Nephron progenitor cell (in vitro differentiated cells): ENCODE data around the gene STH.
A peak's percentile ranks its signal among the peaks of the same experiment; 100 is the strongest.

Source experiments
- DNase-seq: peaks from one replicate; pipeline ENCODE4 v3.0.0; 2021
- H3K27ac Mint-ChIP-seq: 2 replicates; pipeline ENCODE4 v1.8.0; 2021; ENCODE audit warnings: mild to moderate bottlenecking, moderate library complexity, mixed read lengths
- H3K27me3 Mint-ChIP-seq: 2 replicates; pipeline ENCODE4 v1.8.0; 2021; ENCODE audit warnings: mild to moderate bottlenecking, low read depth, mixed read lengths; ENCODE audit not compliant: poor library complexity
- H3K36me3 Mint-ChIP-seq: 2 replicates; pipeline ENCODE4 v1.8.0; 2021; ENCODE audit warnings: low read depth, mixed read lengths
- H3K4me1 Mint-ChIP-seq: 2 replicates; pipeline ENCODE4 v1.8.0; 2021; ENCODE audit warnings: mixed read lengths
- H3K4me3 Mint-ChIP-seq: 2 replicates; pipeline ENCODE4 v1.8.0; 2021; ENCODE audit warnings: mild to moderate bottlenecking, moderate library complexity, mixed read lengths
- H3K9me3 Mint-ChIP-seq: 2 replicates; pipeline ENCODE4 v1.8.0; 2021; ENCODE audit warnings: mild to moderate bottlenecking, moderate library complexity, mixed read lengths
- TF ChIP-seq, protein P1 (sequence below): fragments of 200-600 bp; sonication (generic); IDR thresholded peaks from 2 replicates; pipeline ENCODE4 v1.5.0; 2021; ENCODE audit warnings: antibody characterized with exemption

STH gene

DNA sequence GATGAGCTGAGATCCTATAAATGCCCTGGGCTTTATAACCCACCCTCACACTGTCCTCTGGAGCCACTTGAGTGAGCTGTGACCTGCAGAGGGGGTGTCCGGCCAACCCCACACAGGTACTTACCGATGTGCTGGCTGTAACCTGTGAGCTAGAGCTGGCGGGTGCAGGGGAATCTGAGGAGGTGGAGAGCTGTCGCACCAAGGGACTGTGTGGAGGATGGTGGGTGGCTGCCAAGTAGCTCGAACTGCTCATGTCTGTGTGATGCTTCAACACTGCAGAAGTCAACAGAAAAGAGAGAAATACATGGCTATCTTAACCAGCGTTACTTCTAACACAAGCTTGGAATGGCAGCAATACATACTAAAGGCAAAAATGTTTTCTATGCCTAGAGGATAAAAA lies 39.4 kb downstream of the STH start:
- TF ChIP-seq, protein P1, sequence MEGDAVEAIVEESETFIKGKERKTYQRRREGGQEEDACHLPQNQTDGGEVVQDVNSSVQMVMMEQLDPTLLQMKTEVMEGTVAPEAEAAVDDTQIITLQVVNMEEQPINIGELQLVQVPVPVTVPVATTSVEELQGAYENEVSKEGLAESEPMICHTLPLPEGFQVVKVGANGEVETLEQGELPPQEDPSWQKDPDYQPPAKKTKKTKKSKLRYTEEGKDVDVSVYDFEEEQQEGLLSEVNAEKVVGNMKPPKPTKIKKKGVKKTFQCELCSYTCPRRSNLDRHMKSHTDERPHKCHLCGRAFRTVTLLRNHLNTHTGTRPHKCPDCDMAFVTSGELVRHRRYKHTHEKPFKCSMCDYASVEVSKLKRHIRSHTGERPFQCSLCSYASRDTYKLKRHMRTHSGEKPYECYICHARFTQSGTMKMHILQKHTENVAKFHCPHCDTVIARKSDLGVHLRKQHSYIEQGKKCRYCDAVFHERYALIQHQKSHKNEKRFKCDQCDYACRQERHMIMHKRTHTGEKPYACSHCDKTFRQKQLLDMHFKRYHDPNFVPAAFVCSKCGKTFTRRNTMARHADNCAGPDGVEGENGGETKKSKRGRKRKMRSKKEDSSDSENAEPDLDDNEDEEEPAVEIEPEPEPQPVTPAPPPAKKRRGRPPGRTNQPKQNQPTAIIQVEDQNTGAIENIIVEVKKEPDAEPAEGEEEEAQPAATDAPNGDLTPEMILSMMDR, result no peak
- Mint-ChIP-seq H3K4me3 (no peak overlapping the region), H3K4me1 (no peaks in the 10 kb centered on the region), H3K9me3 (no peaks in the 10 kb centered on the region), H3K27ac (peak overlapping the region; percentile 75), H3K36me3 (peaks cover 80% of the 10 kb centered on the region), H3K27me3 (no peaks in the 10 kb centered on the region)
- DNase-seq, result no peak

DNA sequence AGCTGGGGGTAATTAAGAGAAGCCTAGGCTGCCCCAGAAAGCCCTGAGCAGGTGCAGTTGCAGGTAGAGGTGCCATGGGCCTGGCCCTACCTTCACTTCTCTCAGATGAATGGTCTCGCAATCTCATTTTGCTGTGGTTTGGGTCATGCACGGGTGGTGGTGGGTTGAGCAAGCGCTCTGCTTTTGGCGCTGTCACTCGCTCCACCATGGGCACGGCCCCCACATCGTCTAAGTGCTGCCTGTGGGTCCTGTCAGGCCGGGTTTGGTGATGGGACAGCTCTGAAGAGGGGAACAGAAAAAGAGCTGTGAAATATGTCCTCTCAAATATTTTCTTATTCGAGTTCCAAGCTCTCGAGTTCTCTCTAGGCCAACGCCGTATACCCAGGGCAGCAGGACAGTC lies 39.9 kb downstream of the STH start:
- Mint-ChIP-seq H3K27ac (no peak overlapping the region), H3K27me3 (no peaks in the 10 kb centered on the region), H3K4me3 (no peak overlapping the region), H3K4me1 (no peaks in the 10 kb centered on the region), H3K9me3 (no peaks in the 10 kb centered on the region), H3K36me3 (peaks cover 81% of the 10 kb centered on the region)
- DNase-seq, result no peak
- TF ChIP-seq, protein P1, result no peak

DNA sequence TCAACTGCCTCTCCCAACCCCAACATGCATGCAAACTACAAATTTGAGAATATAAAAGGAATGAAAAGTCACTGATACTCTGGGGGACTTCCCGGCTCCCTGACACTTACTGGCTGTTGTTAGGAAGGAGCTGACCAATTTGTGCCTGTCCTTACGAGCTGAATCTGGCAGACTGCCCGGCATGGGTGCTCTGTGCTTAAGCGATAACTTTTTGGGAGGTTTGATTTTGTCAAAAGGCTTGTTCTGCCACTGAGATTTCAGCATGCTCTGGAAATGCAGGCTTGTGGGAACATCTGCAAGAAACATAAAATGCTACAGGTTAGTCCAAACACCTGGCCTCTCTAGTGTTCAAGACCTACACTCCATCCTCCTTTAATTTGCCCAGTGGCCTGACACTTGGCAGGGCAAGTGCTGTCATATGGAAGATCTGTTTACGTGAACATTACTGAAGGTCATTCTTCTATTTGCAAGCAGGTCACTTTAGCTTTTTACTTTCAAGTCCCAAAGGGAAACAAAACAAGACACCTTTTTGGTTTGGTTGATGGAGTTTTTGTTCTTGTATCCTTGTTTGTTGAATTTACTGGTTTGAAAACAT lies 40.6 kb downstream of the STH start:
- TF ChIP-seq, protein P1, result no peak
- DNase-seq, result no peak
- Mint-ChIP-seq H3K27ac (no peak overlapping the region), H3K9me3 (no peaks in the 10 kb centered on the region), H3K27me3 (no peaks in the 10 kb centered on the region), H3K4me1 (no peaks in the 10 kb centered on the region), H3K4me3 (no peak overlapping the region), H3K36me3 (peaks cover 79% of the 10 kb centered on the region)

DNA sequence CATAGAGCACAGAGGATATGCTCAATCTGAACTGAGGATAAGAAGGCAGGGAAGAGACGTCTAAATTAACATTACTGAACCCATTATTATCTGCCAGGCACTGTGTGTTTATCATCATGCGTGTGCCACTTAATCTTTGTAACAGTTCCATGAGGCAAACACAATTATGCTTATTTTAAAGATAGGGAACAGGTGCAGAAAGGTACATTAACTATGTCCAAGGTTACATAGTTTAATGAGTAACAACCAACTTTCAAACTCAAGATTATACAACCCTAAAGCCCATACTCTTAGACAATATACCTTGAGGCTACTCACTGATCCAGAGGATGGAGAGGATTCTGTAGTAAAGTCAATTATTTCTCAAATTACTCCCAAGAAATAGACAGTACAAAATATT lies 43.2 kb downstream of the STH start:
- no peak for DNase-seq
- Mint-ChIP-seq H3K36me3 (peaks cover 72% of the 10 kb centered on the region), H3K27me3 (no peaks in the 10 kb centered on the region), H3K27ac (no peak overlapping the region), H3K4me3 (no peak overlapping the region), H3K9me3 (no peaks in the 10 kb centered on the region), H3K4me1 (peaks cover 8% of the 10 kb centered on the region)
- TF ChIP-seq, protein P1, result no peak

DNA sequence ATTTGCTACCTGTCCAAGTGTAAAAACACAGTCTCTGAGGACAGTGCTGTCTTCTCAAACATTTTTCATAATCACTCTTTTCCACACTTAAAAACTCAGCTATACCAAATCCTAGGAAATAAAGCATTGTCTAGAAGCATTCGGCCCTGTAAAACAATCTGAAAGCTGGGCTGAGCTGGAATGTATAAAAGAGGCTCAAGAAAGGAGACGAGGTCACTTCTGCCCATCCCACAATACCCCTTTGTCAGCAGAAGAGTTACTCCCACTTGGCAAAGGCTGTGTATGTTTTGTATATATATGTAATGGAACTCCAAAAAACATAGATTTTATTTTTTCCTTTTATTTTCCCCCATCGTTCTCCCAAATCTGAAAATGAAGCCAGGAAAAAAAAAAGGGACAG lies 43.9 kb downstream of the STH start:
- TF ChIP-seq, protein P1, result no peak
- H3K4me3 Mint-ChIP-seq, result no peak overlapping the region
- no peak overlapping the region for H3K27ac Mint-ChIP-seq
- no peaks in the 10 kb centered on the region for H3K27me3 Mint-ChIP-seq
- no peaks in the 10 kb centered on the region for H3K9me3 Mint-ChIP-seq
- H3K4me1 Mint-ChIP-seq, result peaks cover 8% of the 10 kb centered on the region
- H3K36me3 Mint-ChIP-seq, result peaks cover 74% of the 10 kb centered on the region
- DNase-seq, result no peak

DNA sequence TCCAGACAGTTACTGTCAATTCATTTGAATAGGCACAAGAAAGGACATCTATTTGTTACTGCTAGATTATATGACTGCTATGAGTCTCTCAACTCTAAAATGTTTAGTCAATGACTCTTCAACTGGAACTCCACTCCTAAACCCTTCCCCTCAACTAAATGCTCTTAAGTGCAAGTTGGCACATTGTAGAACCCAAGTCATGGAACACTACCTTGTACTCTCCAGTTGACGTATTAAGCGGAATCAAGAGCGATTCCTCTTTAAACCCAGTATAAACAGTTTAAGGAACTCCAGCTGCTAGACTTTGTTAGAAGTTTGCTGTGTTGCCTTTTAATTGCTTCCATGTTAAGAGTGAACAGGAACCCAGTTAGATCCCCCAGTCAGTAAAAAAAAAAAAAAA lies 44.6 kb downstream of the STH start:
- no peak for DNase-seq
- peaks cover 8% of the 10 kb centered on the region for H3K4me1 Mint-ChIP-seq
- peaks cover 74% of the 10 kb centered on the region for H3K36me3 Mint-ChIP-seq
- TF ChIP-seq, protein P1, result no peak
- no peaks in the 10 kb centered on the region for H3K27me3 Mint-ChIP-seq
- no peak overlapping the region for H3K27ac Mint-ChIP-seq
- H3K4me3 Mint-ChIP-seq, result no peak overlapping the region
- H3K9me3 Mint-ChIP-seq, result no peaks in the 10 kb centered on the region
